Naive thymus-derived CD8-positive, alpha-beta T cell (primary cell): ENCODE measurements around the gene FOXO3. TPM values are rescaled to one million over a fixed set of nuclear protein-coding genes. Genes with fewer than 3 reads are reported as not detected.
"Not testable (repeated sequence)": the region's sequence is repeated elsewhere in the genome, so short reads cannot be mapped to it uniquely, and the experiment has no call there.

Experiments
- ATAC-seq, 2 donors: fragments of 150-1000 bp; cut with Tn5 transposase in 1 of 2; sonication (Bioruptor Pico), chemical (Tn5 transposase) in 1 of 2; 1 replicate in 1 of 2; 2 replicates in 1 of 2; pipeline ENCODE4 v1.10.0; 2021; ENCODE audit warnings: mild to moderate bottlenecking in 2 of 2, moderate library complexity in 2 of 2
- POLR2A ChIA-PET: fragments of 350-600 bp; sonication (Branson Sonifier 250); formaldehyde crosslinking; loops from one replicate; lab custom pipeline; 2021; ENCODE audit warnings: antibody characterized with exemption; lab: Charles Lee
- DNase-seq, 10 donors: peaks; one replicate each; pipeline versions ENCODE4 v3.0.0 to v3.0.0-alpha.2; 2020 to 2022
- H3K27ac Mint-ChIP-seq, 10 donors: one replicate each; pipeline ENCODE4 v1.8.0; 2020 to 2022; ENCODE audit warnings: mild to moderate bottlenecking in 10 of 10, mixed read lengths in 10 of 10, moderate library complexity in 4 of 10, inconsistent platforms in 1 of 10
- H3K27me3 Mint-ChIP-seq, 5 donors: one replicate each; pipeline ENCODE4 v1.8.0; 2021 to 2022; ENCODE audit warnings: mixed read lengths in 5 of 5
- H3K36me3 Mint-ChIP-seq, 3 donors: one replicate each; pipeline ENCODE4 v1.8.0; 2020 to 2022; ENCODE audit warnings: mixed read lengths in 3 of 3, mild to moderate bottlenecking in 2 of 3, inconsistent platforms in 1 of 3
- H3K4me1 Mint-ChIP-seq, 4 donors: one replicate each; pipeline ENCODE4 v1.8.0; 2021 to 2022; ENCODE audit warnings: mixed read lengths in 4 of 4
- H3K4me3 Mint-ChIP-seq, 10 donors: one replicate each; pipeline ENCODE4 v1.8.0; 2020 to 2022; ENCODE audit warnings: mild to moderate bottlenecking in 10 of 10, mixed read lengths in 10 of 10, moderate library complexity in 6 of 10, inconsistent platforms in 1 of 10
- H3K9me3 Mint-ChIP-seq, 9 donors: one replicate each; pipeline ENCODE4 v1.8.0; 2020 to 2022; ENCODE audit warnings: mixed read lengths in 9 of 9, mild to moderate bottlenecking in 3 of 9, inconsistent platforms in 1 of 9, moderate library complexity in 1 of 9
- polyA plus RNA-seq, 3 donors: library from polyadenylated mRNA; unstranded; fragments of 300-500 nt; fragmentation: Illumina TruSeq; gene quantifications; one replicate each; pipeline ENCODE4 v1.2.3, GENCODE V29; 2021
- total RNA-seq, 8 experiments: library from RNA in 2 of 8; stranded (reverse) in 2 of 8; gene quantifications; one replicate each; pipeline ENCODE4 v1.2.3 and lab custom pipeline; 2021 to 2026

The FOXO3 gene
- total and polyA plus RNA-seq, 5 experiments from 2014 or later, result 14.5 to 24.4 (median 18.6) TPM

DNA sequence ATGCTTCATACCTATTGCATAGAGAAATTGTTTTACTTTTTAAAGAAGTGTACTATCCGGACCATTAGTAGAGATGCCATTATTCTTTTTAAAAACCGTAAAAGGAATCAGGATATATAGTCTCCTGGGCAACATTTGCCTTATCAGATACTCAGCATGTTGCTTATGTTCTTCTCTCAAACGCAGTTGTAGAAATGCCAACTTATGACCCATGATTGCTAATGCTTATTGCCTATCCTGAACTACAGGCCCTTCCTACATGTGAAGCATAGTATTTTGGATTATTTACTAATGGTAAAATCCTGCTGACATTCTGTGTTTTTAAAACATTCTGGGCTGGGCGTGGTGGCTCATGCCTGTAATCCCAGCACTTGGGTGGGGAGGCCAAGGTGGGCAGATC lies 99.5 kb downstream of the FOXO3 start:
- Mint-ChIP-seq H3K9me3 (no peaks in the 10 kb centered on the region), H3K4me3 (no peak overlapping the region), H3K27me3 (no peaks in the 10 kb centered on the region), H3K36me3 (peaks cover 6 to 22% (median 18%) of the 10 kb centered on the region in 3 donors), H3K27ac (peak overlapping the region in 1 of 10 donors; percentile 34), H3K4me1 (peaks cover 5 to 16% (median 11%) of the 10 kb centered on the region in 4 donors)
- POLR2A ChIA-PET, result no interaction called here
- DNase-seq (no peak), ATAC-seq (no peak)

DNA sequence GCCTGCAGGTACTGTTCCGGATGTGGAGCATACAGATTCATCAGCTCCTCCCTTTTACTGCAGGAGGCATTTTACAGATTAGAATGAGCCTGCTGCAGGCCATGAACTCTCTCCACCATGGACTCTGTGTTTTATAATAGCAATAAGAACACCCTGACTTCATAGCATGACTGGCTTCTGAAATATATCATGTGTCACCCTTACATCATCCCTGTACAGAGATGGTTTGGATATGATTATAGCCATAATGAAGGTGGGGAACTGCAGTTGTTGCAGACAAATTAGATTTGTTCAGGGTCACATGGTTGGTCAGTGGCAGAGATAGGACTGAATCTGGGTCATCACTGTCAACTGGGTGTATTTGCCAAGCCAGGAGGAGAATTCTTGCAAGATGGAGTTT lies 100.7 kb downstream of the FOXO3 start:
- H3K27me3 Mint-ChIP-seq, result no peaks in the 10 kb centered on the region
- peaks cover 6 to 30% (median 17%) of the 10 kb centered on the region in 3 donors for H3K36me3 Mint-ChIP-seq
- ATAC-seq, result no peak
- DNase-seq, result no peak
- H3K9me3 Mint-ChIP-seq, result no peaks in the 10 kb centered on the region
- H3K4me1 Mint-ChIP-seq, result peaks cover 8 to 20% (median 11%) of the 10 kb centered on the region in 4 donors
- H3K4me3 Mint-ChIP-seq, result no peak overlapping the region
- POLR2A ChIA-PET, result no interaction called here
- no peak overlapping the region for H3K27ac Mint-ChIP-seq

DNA sequence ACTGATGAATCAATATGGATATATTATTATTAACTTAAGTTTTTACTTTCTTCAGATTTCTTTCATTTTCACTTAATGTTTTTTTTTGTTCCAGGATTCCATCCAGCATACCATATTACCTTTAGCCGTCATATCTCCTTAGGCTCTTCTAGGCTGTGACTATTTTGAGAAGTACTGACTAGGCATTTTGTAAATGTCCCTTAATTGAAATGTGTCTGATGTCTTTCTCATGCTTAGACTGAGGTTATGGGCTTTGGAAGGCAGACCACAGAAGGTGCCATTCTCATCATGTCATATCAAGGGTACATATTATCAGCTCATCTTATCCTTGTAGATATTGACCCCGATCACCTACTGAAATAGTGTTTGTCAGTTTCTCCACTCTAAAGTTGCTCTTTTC lies 101.3 kb downstream of the FOXO3 start:
- POLR2A ChIA-PET, result no interaction called here
- no peak for DNase-seq
- Mint-ChIP-seq H3K9me3 (no peaks in the 10 kb centered on the region), H3K4me3 (no peak overlapping the region), H3K4me1 (peaks cover 10 to 25% (median 15%) of the 10 kb centered on the region in 4 donors), H3K27me3 (no peaks in the 10 kb centered on the region), H3K36me3 (peaks cover 6 to 34% (median 20%) of the 10 kb centered on the region in 3 donors), H3K27ac (no peak overlapping the region)
- ATAC-seq, result no peak

DNA sequence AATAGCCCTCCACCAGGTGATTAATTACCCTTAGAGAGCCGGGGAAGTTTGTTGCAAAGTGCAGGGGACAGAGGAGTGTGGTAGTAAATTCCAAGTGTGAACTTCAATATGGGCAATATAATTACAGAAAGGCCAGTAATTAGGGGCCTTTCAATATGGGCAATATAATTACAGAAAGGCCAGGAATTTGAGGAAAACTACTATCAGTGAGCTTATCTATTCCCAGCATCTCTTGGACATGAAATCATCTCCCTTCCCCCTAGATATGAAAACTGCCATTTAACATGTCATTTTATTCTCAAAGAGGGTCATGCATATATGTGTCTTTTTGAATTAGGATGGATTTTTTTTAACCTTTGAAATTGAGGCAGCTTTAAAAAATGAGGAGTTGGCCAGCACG lies 102.0 kb downstream of the FOXO3 start:
- Mint-ChIP-seq H3K9me3 (no peaks in the 10 kb centered on the region), H3K27me3 (no peaks in the 10 kb centered on the region), H3K27ac (no peak overlapping the region), H3K36me3 (peaks cover 6 to 40% (median 27%) of the 10 kb centered on the region in 3 donors), H3K4me3 (no peak overlapping the region), H3K4me1 (peaks cover 10 to 32% (median 21%) of the 10 kb centered on the region in 4 donors)
- no peak for DNase-seq
- ATAC-seq, result no peak
- POLR2A ChIA-PET, result no interaction called here

DNA sequence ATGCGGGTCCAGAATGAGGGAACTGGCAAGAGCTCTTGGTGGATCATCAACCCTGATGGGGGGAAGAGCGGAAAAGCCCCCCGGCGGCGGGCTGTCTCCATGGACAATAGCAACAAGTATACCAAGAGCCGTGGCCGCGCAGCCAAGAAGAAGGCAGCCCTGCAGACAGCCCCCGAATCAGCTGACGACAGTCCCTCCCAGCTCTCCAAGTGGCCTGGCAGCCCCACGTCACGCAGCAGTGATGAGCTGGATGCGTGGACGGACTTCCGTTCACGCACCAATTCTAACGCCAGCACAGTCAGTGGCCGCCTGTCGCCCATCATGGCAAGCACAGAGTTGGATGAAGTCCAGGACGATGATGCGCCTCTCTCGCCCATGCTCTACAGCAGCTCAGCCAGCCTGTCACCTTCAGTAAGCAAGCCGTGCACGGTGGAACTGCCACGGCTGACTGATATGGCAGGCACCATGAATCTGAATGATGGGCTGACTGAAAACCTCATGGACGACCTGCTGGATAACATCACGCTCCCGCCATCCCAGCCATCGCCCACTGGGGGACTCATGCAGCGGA lies 102.9 kb downstream of the FOXO3 start:
- POLR2A ChIA-PET, ATAC-seq, H3K27me3 Mint-ChIP-seq, H3K27ac Mint-ChIP-seq, H3K9me3 Mint-ChIP-seq, H3K4me3 Mint-ChIP-seq, DNase-seq: not testable (repeated sequence)
- peaks cover 6 to 49% (median 28%) of the 10 kb centered on the region in 3 donors for H3K36me3 Mint-ChIP-seq
- peaks cover 10 to 35% (median 17%) of the 10 kb centered on the region in 4 donors for H3K4me1 Mint-ChIP-seq

DNA sequence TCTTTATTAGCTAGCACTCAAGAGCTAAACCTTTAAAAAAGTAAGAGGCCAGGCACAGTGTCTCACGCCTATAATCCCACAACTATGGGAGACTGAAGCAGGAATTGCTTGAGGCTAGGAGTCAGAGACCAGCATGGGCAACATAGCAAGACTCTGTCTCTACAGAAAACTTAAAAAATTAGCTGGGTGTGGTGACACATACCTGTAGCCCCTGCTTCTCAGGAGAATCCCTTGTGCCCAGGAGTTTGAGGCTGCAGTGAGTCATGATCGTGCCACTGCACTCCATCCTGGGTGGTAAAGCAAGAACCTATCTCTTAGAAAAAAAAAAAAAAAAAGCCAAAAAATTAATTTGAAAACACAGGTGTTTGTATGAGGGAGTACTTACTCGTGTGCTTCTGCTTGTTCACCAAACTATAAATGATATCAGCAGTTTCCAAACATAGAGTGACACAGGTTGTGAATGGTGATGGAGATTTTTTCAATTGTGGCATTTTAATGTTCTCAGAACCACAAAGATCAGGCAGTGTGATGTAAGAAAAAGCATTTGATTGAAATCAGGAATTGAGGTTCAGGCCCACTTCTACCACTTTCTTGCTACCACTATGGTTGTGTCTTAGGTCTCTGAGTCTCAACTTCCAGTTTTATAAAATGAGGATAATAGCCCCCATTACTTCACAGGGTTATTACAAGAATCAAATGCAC lies 104.9 kb downstream of the FOXO3 start:
- DNase-seq (no peak), ATAC-seq (no peak)
- no peak overlapping the region for H3K27ac Mint-ChIP-seq
- H3K9me3 Mint-ChIP-seq, result no peaks in the 10 kb centered on the region
- POLR2A ChIA-PET, result no interaction called here
- no peak overlapping the region for H3K4me3 Mint-ChIP-seq
- H3K4me1 Mint-ChIP-seq, result peaks cover 12 to 48% (median 30%) of the 10 kb centered on the region in 4 donors
- H3K27me3 Mint-ChIP-seq, result no peaks in the 10 kb centered on the region
- H3K36me3 Mint-ChIP-seq, result peaks cover 6 to 51% (median 28%) of the 10 kb centered on the region in 3 donors

DNA sequence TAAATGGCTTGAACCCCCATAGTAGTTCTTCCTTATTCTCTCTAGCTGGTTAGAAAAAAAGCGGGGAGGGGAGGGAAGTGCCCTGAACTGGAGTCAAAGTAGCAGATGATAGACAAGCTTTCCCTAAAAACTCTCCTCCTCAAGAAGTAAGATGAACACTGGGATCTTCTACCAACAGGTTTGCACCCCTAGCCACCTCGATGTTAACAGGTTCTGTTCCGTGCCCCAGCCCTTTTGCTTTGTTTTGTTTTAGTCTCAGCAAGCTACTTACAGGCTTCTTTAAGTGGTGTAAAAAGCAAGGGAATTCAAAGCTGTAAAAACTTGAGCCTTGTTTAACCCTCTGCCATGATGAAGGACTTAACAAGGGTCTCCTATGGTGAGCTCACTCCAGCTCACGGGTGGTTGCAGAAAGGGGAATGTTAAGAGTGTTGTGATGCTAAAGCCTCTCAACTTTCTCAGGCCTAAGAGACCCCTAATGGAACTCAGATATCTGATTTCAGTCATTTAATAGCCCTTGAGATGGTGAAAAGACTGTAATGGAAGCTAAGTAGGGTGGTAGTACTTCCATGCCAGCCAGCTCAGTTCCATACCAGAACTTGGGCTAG lies 106.0 kb downstream of the FOXO3 start:
- no peak for ATAC-seq
- H3K27ac Mint-ChIP-seq, result peak overlapping the region in 1 of 10 donors; percentile 17
- H3K27me3 Mint-ChIP-seq, result no peaks in the 10 kb centered on the region
- no peak for DNase-seq
- H3K9me3 Mint-ChIP-seq, result no peaks in the 10 kb centered on the region
- POLR2A ChIA-PET, result no interaction called here
- peaks cover 15 to 49% (median 34%) of the 10 kb centered on the region in 4 donors for H3K4me1 Mint-ChIP-seq
- H3K4me3 Mint-ChIP-seq, result no peak overlapping the region
- peaks cover 6 to 51% (median 28%) of the 10 kb centered on the region in 3 donors for H3K36me3 Mint-ChIP-seq

DNA sequence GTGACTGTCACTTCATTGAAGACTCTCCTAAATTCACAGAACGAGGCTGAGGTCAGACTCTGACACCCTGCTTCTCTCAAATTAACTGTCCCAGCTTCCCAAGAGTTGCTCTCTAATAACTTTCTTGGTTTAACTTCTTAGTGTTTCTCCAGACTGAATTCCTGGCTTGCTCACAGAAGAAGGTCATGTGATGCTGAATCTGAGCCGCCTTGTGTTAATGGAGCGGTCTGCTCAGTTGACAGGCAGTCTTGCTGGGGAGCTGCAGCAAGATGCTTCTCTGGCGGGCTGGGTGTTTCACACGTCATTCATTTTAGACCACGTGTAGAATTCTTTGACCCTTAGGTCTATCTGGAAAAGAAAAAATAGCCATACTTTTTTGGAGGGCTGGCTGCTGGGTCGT lies 107.3 kb downstream of the FOXO3 start:
- no peak for DNase-seq
- H3K4me3 Mint-ChIP-seq, result no peak overlapping the region

DNA sequence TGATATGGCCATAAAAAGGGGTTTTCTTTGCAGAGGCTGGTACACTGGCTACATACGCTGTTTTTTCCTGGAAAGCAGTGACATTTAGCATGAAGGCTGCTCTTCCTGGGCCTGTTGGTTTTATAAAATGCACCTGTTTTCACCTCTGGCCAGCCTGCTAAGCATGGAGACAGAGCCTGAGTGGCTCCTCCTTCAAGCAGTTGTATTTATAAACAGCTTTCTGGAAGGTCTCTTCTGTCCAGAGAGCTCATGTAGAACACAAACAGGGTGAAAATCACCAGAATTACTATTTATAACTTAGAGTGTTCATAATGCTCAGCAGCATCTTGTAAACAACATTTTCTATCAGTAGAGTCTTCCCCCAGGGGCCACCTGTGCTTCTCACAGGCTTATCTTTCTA lies 109.0 kb downstream of the FOXO3 start:
- H3K4me1 Mint-ChIP-seq, result peaks cover 26 to 65% (median 47%) of the 10 kb centered on the region in 4 donors
- H3K27ac Mint-ChIP-seq, result no peak overlapping the region
- POLR2A ChIA-PET, result no interaction called here
- no peak for DNase-seq
- no peak for ATAC-seq
- no peaks in the 10 kb centered on the region for H3K27me3 Mint-ChIP-seq
- H3K9me3 Mint-ChIP-seq, result no peaks in the 10 kb centered on the region
- no peak overlapping the region for H3K4me3 Mint-ChIP-seq
- H3K36me3 Mint-ChIP-seq, result peaks cover 6 to 34% (median 19%) of the 10 kb centered on the region in 3 donors

More for the DNA sequence above, 107.3 kb downstream of the FOXO3 start:
- POLR2A ChIA-PET, result no interaction called here
- Mint-ChIP-seq H3K9me3 (no peaks in the 10 kb centered on the region), H3K27me3 (no peaks in the 10 kb centered on the region), H3K4me1 (peaks cover 15 to 56% (median 37%) of the 10 kb centered on the region in 4 donors), H3K36me3 (peaks cover 6 to 45% (median 24%) of the 10 kb centered on the region in 3 donors), H3K27ac (no peak overlapping the region)
- no peak for ATAC-seq

DNA sequence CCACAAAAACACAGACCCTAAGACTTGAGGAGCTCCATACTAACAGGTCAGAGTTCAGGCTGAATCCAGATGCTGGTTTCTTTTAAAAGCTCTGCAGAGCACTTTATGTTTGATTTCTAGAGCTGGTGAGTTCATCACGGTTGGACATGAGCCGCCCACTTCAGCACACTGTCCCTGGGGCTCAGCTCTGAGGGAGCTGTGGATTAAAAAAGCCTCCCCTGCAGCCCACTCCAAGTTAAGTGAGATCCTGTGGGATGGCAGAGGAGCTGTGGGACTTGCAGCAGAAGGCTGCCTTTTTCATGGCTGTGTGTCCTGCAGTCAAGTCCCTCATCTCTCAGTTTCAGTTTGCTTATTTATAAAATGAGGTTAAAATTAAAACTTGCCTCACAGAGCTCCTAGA lies 110.5 kb downstream of the FOXO3 start:
- DNase-seq, result no peak
- POLR2A ChIA-PET, result no interaction called here
- no peak for ATAC-seq
- H3K36me3 Mint-ChIP-seq, result peaks cover 0 to 24% (median 11%) of the 10 kb centered on the region in 3 donors
- no peaks in the 10 kb centered on the region for H3K27me3 Mint-ChIP-seq
- H3K27ac Mint-ChIP-seq, result no peak overlapping the region
- H3K4me3 Mint-ChIP-seq, result no peak overlapping the region
- peaks cover 26 to 63% (median 53%) of the 10 kb centered on the region in 4 donors for H3K4me1 Mint-ChIP-seq
- no peaks in the 10 kb centered on the region for H3K9me3 Mint-ChIP-seq

DNA sequence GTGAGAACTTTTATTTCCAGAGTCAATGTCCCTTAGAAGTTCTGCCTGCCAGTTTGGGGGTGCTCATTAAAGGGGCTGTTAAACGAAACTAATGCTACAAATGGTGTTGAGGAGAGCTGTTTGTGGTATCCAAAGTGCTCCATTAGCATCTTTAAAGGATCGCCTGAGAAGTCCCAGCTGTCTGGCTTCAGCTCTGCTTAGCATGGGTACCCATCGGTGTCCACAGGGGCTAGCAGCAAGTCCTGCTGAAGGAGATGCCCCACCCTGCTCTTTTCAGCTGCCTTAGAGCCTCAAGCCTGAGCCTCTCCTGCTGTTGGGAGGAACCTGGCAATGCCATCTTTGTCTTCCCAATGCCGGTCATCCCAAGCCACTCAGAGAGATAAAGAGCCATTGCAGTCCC lies 111.1 kb downstream of the FOXO3 start:
- no peaks in the 10 kb centered on the region for H3K27me3 Mint-ChIP-seq
- POLR2A ChIA-PET, result no interaction called here
- no peaks in the 10 kb centered on the region for H3K9me3 Mint-ChIP-seq
- H3K36me3 Mint-ChIP-seq, result peaks cover 0 to 20% (median 8%) of the 10 kb centered on the region in 3 donors
- peaks cover 23 to 59% (median 49%) of the 10 kb centered on the region in 4 donors for H3K4me1 Mint-ChIP-seq
- H3K27ac Mint-ChIP-seq, result no peak overlapping the region
- DNase-seq, result no peak
- ATAC-seq, result no peak
- no peak overlapping the region for H3K4me3 Mint-ChIP-seq

DNA sequence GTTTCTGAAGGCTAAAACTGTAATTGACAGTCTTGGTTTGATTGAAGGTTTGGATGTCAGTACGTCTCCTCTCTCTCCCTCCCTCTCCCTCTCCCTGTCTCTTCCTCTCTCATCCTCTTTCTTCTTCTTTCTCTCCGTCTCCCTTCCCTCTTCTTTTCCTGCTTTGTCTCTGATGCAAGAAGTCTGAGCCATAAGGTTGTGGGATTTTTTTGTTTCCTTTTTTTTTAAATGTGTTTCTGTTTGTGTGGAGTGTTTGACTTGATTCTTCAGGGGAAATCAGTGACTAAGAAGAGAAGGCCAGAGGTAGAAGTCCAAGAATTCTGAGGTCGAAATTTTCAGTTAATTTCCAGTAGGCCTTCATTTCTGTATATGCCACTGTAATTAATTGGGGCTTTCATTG lies 111.9 kb downstream of the FOXO3 start:
- DNase-seq, result no peak
- Mint-ChIP-seq H3K4me3 (no peak overlapping the region), H3K27me3 (no peaks in the 10 kb centered on the region), H3K36me3 (peaks cover 0 to 15% (median 1%) of the 10 kb centered on the region in 3 donors), H3K9me3 (no peaks in the 10 kb centered on the region), H3K27ac (peak overlapping the region in 2 of 10 donors; percentile 3 to 48), H3K4me1 (peaks cover 23 to 51% (median 43%) of the 10 kb centered on the region in 4 donors)
- POLR2A ChIA-PET, result interaction anchor here (0.6 kb wide), 1 partner anchor 602 kb away, joined by 3 read pairs; no protein-coding TSS in a partner anchor
- ATAC-seq, result no peak

DNA sequence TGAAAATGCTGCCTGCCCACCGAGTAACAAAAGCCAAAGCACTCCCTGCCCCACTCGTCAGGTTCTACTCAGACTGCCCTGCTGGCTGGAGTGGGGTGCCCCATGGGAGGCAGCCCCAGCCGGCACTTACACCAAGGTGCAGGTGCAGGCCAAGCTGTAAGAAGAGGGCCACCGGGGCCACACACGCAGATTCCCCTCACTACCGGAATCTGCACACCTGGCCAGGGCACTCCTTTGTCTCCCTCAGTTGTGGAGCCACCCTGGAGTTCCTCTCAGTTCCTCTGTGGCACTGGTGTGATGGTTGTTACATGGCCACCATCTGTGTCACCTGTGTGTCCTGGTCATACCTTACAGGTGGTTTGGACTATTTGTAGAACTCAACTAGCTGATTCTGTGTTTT lies 112.4 kb downstream of the FOXO3 start:
- H3K4me3 Mint-ChIP-seq, result no peak overlapping the region
- DNase-seq, result no peak
- H3K27ac Mint-ChIP-seq, result peak overlapping the region in 2 of 10 donors; percentile 7 to 15
- peaks cover 24 to 51% (median 41%) of the 10 kb centered on the region in 4 donors for H3K4me1 Mint-ChIP-seq
- ATAC-seq, result no peak
- H3K27me3 Mint-ChIP-seq, result no peaks in the 10 kb centered on the region
- H3K9me3 Mint-ChIP-seq, result no peaks in the 10 kb centered on the region
- POLR2A ChIA-PET, result interaction anchor here (0.6 kb wide), 1 partner anchor 603 kb away, joined by 3 read pairs; no protein-coding TSS in a partner anchor
- peaks cover 0 to 11% (median 0%) of the 10 kb centered on the region in 3 donors for H3K36me3 Mint-ChIP-seq
